ENCODE results near the gene SYNRG.

Gene SYNRG

GRCh38 chr17:37605813-37606505, 3.3 kb downstream of the SYNRG start:
- DNase-seq (ENCODE audit: low read depth), result no peak

GRCh38 chr17:37605081-37605480, 4.1 kb downstream of the SYNRG start:
- no peak for DNase-seq (ENCODE audit: low read depth)

DNA sequence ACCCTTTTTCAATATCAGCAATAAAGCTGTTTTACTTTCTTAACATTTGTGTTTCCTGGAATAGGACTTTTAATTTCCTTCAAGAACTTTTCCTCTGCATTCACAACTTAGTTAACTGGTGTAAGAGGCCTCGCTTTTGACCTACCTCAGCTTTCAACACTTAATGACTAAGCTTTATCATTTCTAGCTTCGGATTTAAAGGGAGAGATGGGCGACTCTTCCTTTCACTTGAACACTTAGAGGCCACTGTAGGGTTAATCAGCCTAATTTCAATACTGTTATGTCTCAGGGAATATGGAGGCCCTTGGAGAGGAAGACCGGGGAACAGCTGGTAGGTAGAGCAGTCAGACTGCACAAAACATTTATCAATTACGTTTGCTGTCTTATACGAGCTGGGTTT, 4.7 kb downstream of the SYNRG start:
- DNase-seq (ENCODE audit: low read depth), result no peak

- DNase-seq (ENCODE audit: low read depth), result no peak
Measured at GRCh38 chr17:37598145-37598544, 11.1 kb downstream of the SYNRG start.

DNA sequence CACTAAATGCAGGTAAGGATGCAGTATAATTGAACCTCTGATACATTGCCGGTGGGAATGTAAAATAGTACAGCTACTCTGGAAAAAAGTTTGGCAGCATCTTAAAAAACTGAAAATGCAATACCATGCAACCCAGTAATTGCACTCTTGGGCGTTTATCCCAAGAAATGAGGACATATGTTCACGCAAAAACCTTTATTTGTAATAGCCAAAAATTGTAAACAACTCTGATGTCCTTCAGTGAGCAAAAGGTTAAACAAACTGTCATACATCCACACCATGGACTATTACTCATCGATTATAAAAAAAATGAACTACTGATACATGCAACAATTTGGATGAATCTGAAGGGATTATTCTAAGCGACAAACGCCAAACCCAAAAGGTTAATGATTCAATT, 16.9 kb downstream of the SYNRG start:
- DNase-seq (ENCODE audit: low read depth), result no peak

GRCh38 chr17:37585066-37585465, 24.2 kb downstream of the SYNRG start:
- DNase-seq (ENCODE audit: low read depth), result no peak

DNA sequence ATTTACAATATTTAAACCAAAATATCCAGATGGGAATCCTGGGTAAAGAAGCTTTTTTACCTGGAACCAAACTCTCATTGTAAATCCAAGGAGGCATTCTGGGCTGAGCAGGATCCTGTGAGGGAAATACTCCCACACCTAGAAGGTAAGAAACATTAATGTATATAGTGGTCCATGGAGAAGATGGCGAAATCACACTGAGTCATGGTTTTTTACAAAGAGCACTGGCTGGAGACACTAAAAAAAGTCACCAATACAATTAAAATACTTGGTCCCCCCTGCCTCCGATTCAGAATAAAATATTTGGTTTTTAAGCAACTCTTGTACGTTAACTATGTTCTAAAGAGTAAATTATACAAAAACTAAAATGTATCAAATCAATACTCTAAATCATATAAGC, 32.9 kb downstream of the SYNRG start:
- no peak for DNase-seq (ENCODE audit: low read depth)

DNA sequence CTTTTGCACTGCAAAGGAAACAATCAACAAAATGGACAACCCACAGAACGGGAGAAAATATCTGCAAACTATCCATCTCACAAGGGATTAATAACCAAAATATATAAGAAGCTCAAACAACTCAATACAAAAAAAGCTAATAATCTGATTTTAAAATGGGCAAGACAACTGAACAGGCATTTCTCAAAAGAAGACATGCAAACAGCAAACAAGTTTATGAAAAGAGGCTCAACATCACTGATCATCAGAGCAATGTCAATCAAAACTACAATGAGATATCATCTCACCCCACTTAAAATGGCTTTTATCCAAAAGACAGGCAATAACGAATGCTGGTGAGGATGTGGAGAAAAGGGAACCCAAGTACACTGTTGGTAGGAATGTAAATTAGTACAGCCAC, 34.8 kb downstream of the SYNRG start:
- no peak for DNase-seq (ENCODE audit: low read depth)

DNA sequence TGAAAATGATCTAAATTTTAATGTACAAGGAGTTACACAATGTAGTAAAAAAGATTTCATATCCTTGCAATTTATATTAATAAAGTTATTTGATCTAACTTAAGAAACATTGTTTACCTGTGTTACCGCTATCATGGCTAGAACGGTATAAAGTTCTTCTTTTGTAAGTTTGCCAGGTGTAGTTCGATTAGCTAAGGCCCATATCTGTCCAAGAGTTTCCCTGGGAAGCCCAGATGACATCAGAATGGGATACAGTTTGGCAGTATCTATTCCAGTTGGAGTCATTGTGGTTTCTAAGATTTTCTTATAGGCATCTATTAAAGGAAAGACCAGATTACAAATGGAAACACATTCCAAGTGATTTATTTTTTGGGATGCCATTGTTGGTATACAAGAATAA, 37.5 kb downstream of the SYNRG start:
- no peak for DNase-seq (ENCODE audit: low read depth)

GRCh38 chr17:37570527-37571093, 38.6 kb downstream of the SYNRG start:
- DNase-seq (ENCODE audit: low read depth), result peak; percentile 13

DNA sequence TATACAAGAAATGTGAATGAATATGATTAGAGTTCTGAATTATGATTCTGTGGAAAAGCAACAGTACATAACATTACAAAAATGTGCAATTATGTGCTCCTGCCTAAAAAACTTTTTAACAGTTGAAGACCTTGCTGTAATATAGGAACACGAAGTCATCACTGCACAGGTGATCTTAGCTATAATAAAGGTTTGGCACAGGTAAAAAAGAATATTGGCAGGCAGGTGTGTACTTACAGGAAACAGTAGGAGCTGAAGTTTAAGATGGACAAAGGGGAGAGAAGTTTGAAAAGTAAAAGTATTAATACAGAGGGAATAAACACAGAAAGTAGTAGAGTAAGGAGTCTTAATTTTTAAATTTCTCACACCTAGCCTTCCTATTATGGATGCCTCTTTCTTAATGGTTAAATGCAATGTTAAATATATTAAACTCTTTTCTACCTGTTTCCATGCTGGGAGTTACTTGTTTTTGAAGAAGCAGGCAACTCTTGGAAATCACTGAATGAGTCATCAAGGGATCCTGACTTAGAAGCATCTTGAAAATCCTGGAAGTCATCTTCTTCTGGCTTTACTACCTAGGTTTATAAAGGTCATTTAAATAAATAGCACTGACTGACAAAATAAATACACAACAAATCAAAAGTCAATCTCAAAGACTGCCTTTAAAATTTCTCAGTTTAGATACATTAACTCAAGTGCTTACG, 40.7 kb downstream of the SYNRG start:
- DNase-seq (ENCODE audit: low read depth), result no peak

GRCh38 chr17:37567538-37567937, 41.7 kb downstream of the SYNRG start:
- DNase-seq (ENCODE audit: low read depth), result no peak

DNA sequence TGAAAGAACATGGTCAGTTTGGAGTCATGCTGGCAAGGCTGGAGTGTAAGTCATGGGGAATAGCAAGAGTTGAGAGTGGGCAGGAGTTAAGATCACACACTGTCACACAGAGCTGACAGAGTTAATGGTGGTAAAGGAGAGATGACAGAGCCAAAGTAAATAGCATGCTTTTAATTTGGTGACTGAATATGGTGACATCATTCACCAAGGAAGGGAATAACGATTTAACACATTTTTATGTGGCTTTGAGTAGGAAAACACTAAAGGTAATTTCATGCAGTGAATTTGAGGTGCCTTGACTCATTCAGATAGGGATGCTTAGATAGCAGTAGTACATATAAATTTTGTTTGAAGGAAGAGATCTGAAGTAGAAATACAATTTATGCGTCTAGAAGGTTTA, 42.1 kb downstream of the SYNRG start:
- DNase-seq (ENCODE audit: low read depth), result no peak

DNA sequence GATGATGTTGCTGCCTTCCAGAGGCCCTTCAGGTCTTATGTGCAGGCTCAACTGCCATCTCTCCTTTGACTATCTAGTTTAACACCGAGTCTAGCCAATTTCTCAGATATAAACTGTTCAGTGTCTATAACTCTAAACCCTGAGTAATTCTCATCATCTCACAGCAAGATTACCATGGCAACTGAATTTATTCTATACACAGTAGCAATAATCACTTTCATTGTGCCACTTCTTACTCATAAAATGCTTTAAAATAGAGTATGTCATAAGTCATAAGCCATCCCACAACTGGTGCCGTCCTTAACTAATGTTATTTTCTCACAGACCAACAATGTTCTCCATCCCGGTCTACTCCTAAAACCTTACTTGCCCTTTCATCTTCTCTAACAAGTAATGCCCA, 45.0 kb downstream of the SYNRG start:
- no peak for DNase-seq (ENCODE audit: low read depth)

DNA sequence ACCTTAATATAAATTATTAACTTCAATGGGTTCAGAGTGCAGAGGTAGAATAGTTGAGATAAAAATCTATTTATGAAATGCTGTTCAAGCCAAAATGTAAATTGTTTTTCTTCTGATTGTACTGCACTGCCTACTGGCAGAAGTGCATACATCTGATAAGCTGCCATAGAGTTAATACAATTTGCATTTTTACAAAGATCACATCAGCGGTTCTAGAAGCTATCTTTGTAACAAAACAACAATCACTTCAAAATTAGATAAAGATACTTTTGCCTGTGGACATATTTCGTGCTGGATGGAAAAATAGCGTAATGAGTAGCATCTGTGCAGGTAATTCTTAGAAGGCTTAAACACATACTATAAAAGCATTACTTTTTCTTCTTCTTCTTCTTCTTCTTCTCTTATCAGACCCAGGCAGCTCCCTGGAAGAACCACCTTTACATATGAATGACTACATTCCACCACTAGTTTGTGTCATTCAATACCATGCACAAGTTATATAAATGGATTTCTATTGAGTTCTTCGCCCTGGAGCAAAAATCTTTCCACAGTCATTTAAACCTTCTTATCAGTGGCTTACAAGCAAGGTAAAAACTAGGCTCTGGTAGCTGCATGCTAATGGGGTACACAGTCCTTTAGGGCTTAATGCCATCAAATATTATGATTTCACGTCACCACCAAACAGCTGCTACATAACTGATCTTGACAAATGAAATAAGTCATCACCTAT, 47.0 kb downstream of the SYNRG start:
- no peak for DNase-seq (ENCODE audit: low read depth)

DNA sequence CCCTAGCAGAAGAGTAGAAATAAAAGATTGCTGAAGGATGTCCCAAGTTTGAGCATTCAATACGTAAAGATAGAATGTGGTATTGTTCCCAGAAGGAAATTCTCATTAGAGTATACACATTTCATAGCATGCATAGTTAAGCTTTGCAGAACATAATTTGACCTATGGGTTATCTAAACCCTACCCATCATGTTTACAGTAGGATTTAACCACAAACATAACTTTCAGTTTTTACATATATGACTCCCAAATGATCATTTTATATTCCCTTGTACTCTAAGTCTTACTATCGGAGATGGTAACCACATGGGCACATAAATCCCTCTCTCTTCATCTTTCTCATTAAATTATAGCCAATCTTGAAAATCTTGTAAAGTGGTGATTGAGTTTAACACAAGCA, 50.9 kb downstream of the SYNRG start:
- DNase-seq (ENCODE audit: low read depth), result no peak

GRCh38 chr17:37557482-37557881, 51.7 kb downstream of the SYNRG start:
- no peak for DNase-seq (ENCODE audit: low read depth)

- no peak for DNase-seq (ENCODE audit: low read depth)
Measured at GRCh38 chr17:37555386-37555785, 53.8 kb downstream of the SYNRG start.

GRCh38 chr17:37553401-37553966, 55.7 kb downstream of the SYNRG start:
- no peak for DNase-seq (ENCODE audit: low read depth)

DNA sequence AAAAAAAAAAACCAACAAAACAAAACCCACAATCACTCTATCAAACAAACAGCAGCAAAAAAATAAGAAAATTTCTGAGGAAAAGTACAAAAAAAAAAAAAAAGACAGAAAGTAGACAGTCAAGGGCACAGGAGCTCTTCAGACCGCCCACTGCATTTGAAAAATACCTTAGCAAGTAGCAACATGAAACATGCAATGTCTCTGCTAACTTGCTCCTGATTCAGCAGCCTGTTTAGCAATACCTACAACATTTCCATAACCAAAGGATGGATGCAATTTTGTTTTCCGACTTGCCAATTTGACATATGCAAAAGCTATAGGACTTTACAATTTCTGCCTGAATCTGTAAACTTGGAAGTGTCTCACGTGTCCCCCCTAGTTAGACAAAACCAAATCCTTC, 57.4 kb downstream of the SYNRG start:
- no peak for DNase-seq (ENCODE audit: low read depth)

- DNase-seq (ENCODE audit: low read depth), result no peak
Measured at GRCh38 chr17:37547986-37548385, 61.2 kb downstream of the SYNRG start.

DNA sequence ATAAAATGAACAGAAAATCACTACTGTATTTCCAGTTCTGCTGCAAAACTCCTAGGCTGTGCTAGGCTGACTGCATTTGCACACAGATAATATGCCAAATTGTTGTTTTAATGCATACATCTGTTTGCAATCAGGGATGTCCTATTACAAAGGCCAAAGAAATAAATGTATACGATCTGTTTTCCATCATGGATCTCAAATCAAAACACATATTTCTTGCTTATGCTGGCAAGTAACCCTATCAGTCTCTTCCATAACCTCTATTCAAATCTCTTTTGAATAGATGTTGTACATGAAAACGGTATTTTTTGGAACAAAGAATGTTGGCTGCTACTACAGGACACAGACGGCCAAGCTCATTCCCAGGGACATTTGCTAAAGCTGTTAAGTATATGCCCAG, 62.9 kb downstream of the SYNRG start:
- DNase-seq (ENCODE audit: low read depth), result no peak

- DNase-seq (ENCODE audit: low read depth), result no peak
Measured at GRCh38 chr17:37545486-37545885, 63.7 kb downstream of the SYNRG start.
